ENCODE data around the gene DUSP22.
"Not testable (repeated sequence)": the region's sequence is repeated elsewhere in the genome, so short reads cannot be mapped to it uniquely, and the experiment has no call there.

The DUSP22 gene

GRCh38 chr6:291697-292505 lies at the start of gene DUSP22:
TSS of gene DUSP22 (plus strand) at chr6:292487. CDS start at chr6:292540, 53 bp downstream.
- DNase-seq, result peak; percentile 80

- DNase-seq, result no peak
These were observed 45.9 kb upstream of the DUSP22 start for GRCh38 chr6:246352-246751.

GRCh38 chr6:247351-247750 lies 44.9 kb upstream of the DUSP22 start:
- no peak for DNase-seq

- DNase-seq, result not testable (repeated sequence)
These were observed 44.2 kb upstream of the DUSP22 start for GRCh38 chr6:248046-248445.

- DNase-seq, result no peak
These were observed 41.6 kb upstream of the DUSP22 start for GRCh38 chr6:250676-251075.

- no peak for DNase-seq
These were observed 40.4 kb upstream of the DUSP22 start for GRCh38 chr6:251920-252319.

GRCh38 chr6:252775-253535 lies 39.3 kb upstream of the DUSP22 start:
- DNase-seq, result no peak

- no peak for DNase-seq
These were observed 38.3 kb upstream of the DUSP22 start for GRCh38 chr6:254016-254415.

- no peak for DNase-seq
These were observed 37.1 kb upstream of the DUSP22 start for GRCh38 chr6:255041-255750.

- DNase-seq, result no peak
These were observed 36.6 kb upstream of the DUSP22 start for GRCh38 chr6:255751-256083.

GRCh38 chr6:256169-256568 lies 36.1 kb upstream of the DUSP22 start:
- DNase-seq, result no peak

GRCh38 chr6:257031-257725 lies 35.1 kb upstream of the DUSP22 start:
- no peak for DNase-seq

GRCh38 chr6:257774-258173 lies 34.5 kb upstream of the DUSP22 start:
- no peak for DNase-seq

- no peak for DNase-seq
These were observed 33.0 kb upstream of the DUSP22 start for GRCh38 chr6:259316-259715.

GRCh38 chr6:259901-260508 lies 32.3 kb upstream of the DUSP22 start:
- no peak for DNase-seq

- no peak for DNase-seq
These were observed 27.7 kb upstream of the DUSP22 start for GRCh38 chr6:264626-265025.

GRCh38 chr6:268394-268935 lies 23.8 kb upstream of the DUSP22 start:
- DNase-seq, result no peak

GRCh38 chr6:273551-274058 lies 18.7 kb upstream of the DUSP22 start:
- DNase-seq, result no peak

- no peak for DNase-seq
These were observed 14.5 kb upstream of the DUSP22 start for GRCh38 chr6:277746-278145.

GRCh38 chr6:278494-278893 lies 13.8 kb upstream of the DUSP22 start:
- no peak for DNase-seq

- DNase-seq, result no peak
These were observed 12.8 kb upstream of the DUSP22 start for GRCh38 chr6:279341-280029.
